Esophagus squamous epithelium (tissue), 4 donors: ENCODE results near the gene ZNF25.
"Not testable (repeated sequence)": the region's sequence is repeated elsewhere in the genome, so short reads cannot be mapped to it uniquely, and the experiment has no call there.

Experiments used
- CTCF ChIP-seq, 6 experiments: fragments of 450-650 bp in 4 of 6; fragments of 200-600 bp in 2 of 6; sonication (generic) in 2 of 6; IDR thresholded peaks; one replicate each; pipeline ENCODE4 v1.5.1; 2016 to 2019; ENCODE audit warnings: antibody characterized with exemption in 6 of 6, mild to moderate bottlenecking in 4 of 6, moderate library complexity in 4 of 6
- POLR2A ChIP-seq, 4 donors: fragments of 450-650 bp; IDR thresholded peaks; one replicate each; pipeline ENCODE4 v1.6.1; 2017; ENCODE audit warnings: antibody characterized with exemption in 4 of 4, mild to moderate bottlenecking in 4 of 4, moderate library complexity in 3 of 4

- TF ChIP-seq CTCF, POLR2A (IDR thresholded peaks at IDR 0.05): not testable (repeated sequence)
Observed at GRCh38 chr10:38019124-38019523, 42.7 kb upstream of the ZNF25 start.
